GM18508 (cell line): ENCODE data around the gene B3GALNT1.

Experiments used
- ATAC-seq: cut with Tn5 transposase; IDR thresholded peaks from one replicate; pipeline ENCODE4 v1.9.1; 2021; ENCODE audit warnings: moderate number of reproducible peaks; ENCODE audit not compliant: insufficient read depth, unreplicated experiment

The B3GALNT1 gene, protein sequence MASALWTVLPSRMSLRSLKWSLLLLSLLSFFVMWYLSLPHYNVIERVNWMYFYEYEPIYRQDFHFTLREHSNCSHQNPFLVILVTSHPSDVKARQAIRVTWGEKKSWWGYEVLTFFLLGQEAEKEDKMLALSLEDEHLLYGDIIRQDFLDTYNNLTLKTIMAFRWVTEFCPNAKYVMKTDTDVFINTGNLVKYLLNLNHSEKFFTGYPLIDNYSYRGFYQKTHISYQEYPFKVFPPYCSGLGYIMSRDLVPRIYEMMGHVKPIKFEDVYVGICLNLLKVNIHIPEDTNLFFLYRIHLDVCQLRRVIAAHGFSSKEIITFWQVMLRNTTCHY

DNA sequence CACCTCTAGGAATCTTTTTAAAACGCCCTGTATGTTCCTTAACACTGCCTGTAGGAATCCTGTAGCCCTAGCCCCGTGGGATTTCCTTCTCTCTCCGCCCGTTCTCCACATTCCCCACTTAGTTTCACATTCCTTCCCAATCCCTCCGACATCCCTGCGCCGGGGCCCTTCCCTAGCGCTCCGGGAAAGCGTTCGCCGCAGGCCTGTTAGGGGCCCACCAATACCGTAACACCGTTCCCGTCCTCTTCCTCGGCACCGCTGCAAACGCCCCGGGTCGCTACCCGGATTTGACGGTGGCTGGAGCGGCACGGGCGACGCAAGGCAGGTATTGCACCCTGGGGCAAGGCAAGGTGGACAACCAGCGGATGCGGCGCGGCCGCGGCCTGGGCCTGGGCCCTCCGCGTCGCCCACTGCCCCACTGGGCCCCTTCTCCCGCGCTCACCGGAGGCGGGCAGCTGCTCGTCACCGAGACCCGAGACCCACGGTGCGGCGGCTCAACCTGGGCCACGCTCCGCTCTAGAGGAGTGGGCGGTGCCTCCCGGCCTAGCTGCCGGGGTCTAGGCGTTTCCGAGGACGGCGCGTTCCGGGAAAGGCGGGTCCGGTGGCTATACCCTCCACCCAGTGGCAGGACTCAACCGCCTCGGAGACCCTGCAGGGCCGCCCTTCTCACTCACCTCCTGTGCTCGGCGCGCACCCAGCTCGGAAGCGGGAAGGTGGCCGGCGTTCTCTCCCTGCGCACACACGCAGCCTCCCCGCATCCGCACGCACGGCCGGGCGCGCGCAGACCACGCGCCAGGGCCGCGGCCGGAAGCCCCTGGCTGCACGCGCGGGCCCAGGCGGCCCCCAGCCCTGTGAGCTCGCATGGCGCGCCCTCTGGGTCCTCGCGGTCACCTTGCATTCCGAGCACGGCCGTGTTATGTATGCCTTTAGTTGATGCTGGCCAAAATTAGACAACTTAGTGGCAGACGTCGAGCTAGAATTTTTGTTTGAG lies at the start of gene B3GALNT1:
B3GALNT1 (minus strand) TSS at position 789 of the 991 bp plus-strand sequence. CDS start 18,595 bp downstream, outside the sequence.
- peak; percentile 61 for ATAC-seq

DNA sequence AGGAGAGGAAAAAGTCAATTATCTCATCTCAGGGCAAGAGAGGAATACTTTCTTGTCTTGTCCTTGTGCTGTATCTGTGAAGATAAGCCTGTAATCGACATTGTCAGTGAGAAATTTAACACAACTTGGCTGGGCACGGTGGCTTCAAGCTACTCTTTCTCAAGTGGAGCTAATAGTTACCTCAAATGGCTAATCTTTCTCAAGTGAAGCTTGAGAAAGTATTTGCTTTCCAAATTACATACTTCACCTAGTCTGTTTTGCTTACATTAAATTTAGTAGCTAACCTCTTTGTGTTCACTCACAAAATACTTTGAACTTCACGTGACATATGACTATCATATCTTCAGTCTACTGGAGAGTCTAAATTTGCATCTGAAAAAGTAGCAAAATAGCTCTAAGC lies 48.3 kb upstream of the B3GALNT1 start:
- no peak for ATAC-seq

DNA sequence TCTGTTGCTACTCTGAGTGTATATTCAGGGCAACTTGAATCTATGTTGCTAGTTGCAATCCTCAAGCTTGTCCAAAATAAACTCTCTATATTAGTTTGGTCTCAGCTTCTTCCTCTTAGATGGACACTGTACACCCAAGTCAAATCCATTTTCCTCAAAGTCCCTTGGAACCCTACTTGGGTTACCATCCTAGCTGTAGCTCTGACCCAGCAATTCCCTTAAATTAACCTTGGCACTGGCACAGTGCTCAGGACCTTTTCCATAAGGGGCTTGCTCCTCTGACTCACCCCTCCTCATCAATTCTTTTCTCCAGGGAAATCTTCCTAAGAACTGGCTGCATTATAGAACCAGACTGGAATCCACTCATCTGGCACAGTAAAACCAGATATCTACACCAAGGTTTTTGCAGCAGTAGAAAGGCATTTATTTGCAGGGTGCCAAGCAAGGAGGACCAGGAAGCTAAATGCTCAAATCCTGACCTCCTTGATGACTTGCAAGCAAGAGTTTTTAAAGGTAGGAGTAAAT lies 44.9 kb upstream of the B3GALNT1 start:
- no peak for ATAC-seq

DNA sequence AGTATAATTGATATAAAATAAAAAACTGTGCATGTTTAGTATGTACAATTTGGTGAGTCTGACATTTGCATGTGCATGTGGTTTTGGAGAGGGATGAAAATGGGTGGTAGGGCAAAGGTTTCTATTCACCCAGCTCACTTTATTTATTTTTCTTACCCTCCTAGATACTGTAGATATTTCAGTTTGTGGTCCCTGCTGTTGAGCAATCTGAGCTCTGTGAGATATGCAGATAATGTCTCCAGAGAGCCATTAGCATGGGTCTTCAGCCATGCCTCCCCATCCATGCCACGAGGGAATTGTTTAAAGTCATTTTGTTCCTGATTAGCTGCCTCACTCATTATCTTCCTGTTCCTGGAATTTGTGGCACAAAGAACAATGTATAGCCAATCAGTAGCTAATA lies 44.4 kb upstream of the B3GALNT1 start:
- ATAC-seq: no peak

DNA sequence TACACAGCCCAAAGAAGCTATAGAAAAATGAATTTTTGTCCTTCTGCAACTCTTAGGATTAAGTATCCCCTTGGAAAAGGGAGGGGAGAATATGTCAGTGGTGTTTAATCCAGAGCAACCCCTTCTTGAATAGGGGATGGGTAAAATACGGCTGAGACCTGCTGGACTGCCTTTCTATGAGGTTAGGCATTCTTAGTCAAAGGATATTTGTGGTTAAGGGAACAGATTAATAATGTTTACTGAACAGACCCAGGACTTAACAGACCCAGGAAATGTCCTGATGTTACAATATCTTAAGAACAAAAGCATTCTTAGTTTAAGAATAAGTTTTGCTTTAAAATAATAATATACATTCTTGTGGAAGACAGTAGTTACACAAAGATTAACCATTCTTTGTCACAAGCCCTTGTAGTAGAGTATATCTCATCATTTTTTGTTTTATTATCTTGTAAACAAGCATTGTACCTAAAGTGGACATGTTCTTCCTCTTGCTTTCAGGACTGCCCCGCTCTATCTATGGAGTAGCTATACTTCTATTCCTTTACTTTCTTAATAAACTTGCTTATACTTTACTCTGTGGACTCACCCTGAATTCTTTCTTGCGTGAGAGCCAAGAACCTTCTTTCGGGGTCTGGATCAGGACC lies 43.8 kb upstream of the B3GALNT1 start:
- ATAC-seq: no peak

DNA sequence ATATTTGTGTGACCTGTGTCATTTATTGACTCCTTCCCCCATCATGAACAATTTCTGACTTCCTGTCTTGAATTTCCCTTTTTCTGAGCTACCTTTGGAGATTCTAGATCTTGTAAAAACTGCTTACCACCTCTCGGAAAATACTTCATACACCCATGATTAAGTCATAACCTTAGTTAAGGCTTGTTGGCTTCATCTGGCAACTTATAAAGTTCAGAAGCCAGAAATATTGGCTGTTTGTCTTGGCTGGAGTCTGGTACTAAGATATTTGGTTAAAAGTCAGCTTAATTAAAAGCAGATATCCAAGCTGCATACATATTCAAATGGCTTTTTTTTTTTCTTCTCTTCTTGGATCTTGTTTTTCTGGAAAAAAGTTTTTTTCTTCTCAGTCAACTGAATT lies 37.3 kb upstream of the B3GALNT1 start:
- no peak for ATAC-seq

DNA sequence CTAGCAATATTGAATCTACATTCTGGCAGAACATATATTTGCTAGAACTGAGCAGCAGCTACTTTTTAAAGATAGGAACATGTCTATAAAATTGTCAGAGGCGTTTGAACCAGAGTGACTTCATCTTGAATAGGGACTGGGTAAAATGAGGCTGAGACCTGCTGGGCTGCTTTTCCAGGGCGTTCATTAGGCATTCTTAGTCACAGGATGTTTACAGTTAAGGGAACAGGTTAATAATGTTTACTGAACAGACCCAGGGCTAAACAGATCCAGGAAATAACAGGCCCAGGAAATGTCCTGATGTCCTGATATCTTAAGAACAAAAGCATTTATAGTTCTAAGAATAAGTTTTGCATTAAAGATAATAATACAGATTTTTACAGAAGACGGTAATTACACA lies 34.5 kb upstream of the B3GALNT1 start:
- no peak for ATAC-seq

DNA sequence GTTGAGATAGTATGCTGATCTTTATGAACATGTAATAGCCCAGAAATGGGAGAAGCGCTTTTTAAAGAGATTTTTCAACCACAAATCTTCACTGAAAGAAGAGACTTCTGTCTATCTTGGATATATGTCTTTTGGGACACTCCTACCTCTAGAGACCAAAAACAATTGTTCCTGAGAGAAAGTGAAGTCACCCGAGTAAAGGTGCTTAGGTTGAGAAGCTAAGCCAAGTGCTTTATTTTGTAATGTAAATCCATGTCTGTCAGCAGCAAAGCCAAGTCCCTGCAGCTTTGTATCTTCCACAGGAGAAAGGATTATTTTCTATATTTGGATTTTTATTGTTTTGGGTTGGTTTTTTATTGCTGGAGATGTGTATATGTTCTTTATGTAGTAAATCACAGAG lies 32.1 kb upstream of the B3GALNT1 start:
- no peak for ATAC-seq

DNA sequence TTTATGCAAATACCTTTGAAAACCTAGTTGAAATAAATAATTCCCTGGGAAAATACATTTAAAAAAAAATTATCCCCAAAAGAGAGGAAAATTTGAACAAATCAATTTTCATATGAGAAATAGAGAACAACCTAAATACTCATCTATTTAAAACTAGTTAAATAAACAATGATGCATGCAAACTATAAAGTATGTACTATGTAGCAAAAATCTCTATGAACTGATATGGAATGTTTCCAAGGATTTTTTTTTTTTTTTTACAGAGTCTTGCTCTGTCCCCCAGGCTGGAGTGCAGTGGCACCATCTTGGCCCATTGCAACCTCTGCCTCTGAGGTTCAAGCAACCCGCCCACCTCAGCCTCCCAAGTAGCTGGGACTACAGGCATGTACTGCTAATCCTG lies 27.2 kb upstream of the B3GALNT1 start:
- ATAC-seq: no peak

DNA sequence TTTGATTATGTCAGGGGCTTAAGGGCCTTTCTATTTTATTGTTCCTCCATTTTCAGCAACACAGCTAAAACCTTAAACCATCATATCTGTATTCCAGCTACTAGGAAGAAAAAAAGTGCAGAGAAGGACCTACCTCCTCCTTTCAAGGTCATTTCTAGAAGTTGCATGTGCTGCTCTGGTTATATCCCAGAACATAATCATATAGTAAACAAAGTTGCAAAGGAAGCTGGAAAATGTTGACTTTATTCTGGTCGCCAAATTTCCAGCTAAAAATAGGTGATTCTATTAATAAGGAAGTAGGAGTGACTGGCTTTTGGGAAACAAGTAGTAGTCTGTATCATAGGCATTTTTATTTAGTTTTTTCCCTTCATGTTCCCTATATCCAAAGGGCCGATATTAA lies 21.3 kb upstream of the B3GALNT1 start:
- ATAC-seq: no peak

DNA sequence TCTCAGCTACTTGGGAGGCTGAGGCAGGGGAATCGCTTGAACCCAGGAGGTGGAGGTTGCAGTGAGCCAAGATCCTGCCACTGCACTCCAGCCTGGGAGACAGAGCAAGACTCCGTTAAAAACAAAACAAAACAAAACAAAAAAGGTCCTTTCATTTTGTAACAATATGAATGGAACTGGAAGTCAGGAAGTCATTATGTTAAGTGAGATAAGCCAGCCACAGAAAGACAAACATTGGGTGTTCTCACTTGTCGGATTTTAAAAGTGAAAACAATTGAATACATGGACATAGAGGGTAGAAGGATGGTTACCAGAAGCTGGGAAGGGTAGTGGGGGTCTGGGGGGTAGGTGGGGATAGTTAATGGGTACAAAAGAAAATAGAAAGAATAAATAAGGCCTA lies 12.5 kb upstream of the B3GALNT1 start:
- no peak for ATAC-seq

DNA sequence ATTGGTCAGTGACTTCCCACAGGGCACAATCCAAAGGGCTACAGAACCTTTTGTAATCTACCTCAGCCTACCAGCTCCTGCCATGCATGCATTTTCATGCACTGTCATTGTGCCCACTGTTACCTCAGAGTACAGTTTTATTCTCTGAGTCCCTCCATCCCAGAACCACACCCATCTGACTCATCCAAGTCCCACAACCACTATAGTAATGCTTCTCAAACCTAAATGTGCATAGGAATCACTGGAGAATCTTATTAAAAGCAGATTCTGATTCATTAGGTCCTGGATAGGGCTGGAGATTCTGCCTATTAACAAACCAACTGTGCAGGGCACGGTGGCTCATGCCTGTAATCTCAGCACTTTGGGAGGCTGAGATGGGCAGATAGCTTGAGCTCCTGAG lies 3.7 kb upstream of the B3GALNT1 start:
- no peak for ATAC-seq

DNA sequence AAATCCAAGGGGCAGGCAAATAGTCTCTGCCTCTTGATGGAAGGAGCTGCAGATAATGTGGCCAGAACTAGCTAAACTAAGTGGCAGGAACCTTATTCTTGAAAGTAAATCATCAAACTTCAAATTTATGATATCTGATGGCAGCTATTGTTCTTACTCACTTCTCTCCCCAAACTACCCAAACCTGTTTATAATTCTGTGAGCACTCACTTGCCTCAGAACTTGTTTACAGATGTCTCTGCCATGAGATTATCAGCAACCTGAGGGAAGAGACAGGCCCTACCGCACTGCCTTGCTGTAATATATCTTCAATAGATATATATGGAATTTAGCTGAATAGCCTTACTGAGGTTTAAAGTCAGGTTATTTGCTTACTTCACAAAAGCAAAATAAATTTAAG lies 2.2 kb upstream of the B3GALNT1 start:
- no peak for ATAC-seq

DNA sequence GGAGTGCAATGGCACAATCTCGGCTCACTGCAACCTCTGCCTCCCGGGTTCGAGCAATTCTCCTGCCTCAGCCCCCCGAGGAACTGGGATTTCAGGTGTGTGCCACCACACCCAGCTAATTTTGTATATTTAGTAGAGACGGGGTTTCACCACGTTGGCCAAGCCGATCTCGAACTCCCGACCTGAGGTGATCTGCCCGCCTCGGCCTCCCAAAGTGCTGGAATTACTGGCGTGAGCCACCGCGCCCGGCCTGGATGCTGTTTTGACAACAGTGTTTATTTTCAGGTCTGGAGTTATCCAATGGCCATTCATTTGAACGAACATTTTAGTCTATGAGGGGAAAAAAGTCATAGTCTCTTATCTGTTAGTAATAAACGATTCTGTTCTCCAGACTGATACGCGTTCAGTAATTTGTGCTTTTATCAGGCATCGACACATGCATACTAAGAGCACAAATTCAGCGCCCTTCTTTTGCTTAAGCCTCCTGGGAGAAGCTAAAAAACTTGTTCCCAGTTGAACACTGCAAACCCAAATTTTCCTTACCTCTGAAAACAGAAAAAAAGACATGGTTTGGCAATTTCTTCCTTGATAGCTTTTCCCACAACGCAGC lies 1.3 kb downstream of the B3GALNT1 start:
- ATAC-seq: no peak

DNA sequence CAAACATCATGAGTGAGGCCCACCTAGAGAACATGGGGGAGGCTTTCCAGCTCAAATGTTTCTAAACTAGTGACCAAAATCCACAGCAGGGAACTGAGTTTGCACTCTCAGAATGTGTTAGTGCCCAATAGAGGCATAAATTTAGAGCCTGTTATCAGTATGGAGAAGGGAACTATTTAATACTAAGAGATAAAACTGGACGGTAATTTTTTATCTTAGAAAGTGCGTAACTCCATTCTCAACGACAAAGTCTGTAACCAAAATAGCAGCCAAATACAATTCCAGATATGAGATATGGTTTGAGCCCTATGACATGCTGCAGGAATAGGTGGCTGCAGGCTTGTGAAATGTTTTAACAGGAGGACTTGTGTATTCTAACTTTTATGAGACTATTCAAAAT lies 3.5 kb downstream of the B3GALNT1 start:
- no peak for ATAC-seq

DNA sequence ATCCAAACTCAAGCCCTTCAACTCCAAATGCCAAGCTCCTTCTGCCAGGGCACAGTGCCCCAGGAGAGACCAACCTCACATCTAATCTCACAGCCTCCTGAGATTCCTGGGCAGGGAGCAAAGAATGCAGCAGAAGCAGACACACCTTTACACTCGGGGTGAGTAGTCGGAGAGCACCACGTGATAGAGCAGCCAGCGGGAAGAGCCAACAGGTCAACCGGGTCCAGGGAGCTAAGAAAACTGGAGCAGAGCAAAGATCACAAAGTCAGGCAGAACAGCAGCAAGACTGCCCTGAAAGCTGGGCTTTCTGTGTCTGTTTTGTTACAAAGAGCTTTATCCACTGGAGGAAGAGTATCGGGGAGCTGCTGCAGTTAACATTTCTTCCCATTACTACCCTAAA lies 4.2 kb downstream of the B3GALNT1 start:
- ATAC-seq: no peak

DNA sequence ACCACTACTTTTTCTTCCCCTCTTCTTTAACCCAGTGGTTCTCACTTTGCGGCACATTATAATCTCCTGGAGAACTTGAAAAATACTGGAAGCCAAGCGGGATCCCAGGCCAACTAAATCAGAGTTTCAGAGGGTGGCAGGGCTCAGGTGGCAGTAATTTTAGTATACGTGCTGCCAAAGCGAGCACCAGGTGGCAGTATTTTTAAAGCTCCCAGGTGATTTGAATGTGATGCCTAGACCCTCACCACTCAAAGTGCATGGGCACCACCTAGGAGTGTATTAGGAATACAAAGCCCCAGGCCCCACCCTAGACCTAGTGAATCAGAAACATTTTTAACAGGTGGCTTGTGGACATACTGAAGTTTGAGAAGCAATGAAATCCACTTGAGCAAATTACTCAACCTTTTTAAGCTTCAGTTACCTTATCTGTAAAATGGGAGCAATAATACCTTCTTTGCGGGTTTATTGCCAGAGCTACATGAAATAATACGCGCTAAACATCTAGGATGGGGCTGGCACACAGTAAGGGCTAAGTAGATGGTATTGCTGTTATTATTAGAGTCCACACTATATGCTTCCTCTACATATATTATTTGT lies 8.3 kb downstream of the B3GALNT1 start:
- ATAC-seq: no peak

DNA sequence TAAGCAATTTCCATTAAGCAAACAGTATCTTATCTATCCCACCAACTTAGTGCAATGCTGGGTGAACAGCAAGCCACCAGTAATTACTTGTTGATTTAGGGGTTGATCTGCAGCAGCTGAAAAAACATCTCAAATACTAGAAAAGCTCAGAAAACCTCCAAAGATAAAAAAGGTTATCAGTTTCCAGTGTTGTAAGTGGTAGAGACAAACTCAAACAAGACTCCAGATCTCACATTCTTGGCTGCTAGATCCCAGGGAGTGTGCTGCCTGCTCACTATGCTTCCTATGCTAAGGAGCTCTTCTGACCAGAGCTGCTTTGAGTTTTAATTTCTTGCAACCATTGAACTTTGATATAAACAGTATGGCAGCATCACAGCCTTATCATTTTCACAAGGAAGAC lies 11.3 kb downstream of the B3GALNT1 start:
- ATAC-seq: no peak

DNA sequence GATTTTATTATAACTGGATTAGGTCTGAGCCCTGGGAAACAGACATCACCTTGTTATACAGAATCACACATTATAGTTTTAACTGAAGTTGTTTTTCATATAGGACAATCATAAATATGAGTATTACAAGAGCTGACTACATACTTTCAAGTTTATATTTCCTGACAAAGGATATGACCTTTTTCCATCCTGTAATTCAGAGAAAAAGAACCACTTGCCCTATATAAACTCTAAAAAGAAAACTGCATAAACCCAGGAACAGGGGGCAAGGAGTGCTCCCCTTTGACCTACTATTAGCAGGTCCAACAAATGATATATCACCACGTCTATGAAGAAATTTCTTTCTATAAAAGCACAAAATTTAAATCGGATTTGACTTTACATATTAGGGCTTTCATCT lies 20.9 kb downstream of the B3GALNT1 start:
- ATAC-seq: no peak

DNA sequence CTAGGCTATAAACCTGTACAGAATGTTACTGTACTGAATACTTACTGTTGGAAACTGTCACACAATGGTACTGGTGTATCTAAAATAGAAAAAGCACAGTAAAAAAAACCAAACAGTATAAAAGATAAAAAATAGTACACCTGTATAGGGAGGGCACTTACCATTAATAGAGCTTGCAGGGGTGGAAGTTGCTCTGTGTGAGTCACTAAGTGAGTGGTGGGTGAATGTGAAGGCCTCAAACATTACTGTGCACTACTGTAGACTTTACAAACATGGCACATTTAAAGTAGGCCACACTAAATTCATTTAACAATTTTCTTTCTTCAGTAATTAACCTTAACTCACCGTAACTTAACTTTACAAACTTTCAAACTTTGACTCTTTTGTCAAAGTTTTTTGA lies 22.0 kb downstream of the B3GALNT1 start:
- no peak for ATAC-seq
